Stimulated activated CD4-positive, alpha-beta T cell treated with anti-CD3 and anti-CD28 coated beads, Interleukin-1b, Interleukin-23, amount 100 ng/mL, for 24 hours (primary cell): ENCODE results near the gene LTN1.

Source experiments
- DNase-seq, 4 experiments: peaks; one replicate each; pipeline ENCODE4 v3.0.0-alpha.2; 2020; ENCODE audit warnings: low read depth in 4 of 4, low spot score in 1 of 4

LTN1 gene

DNA sequence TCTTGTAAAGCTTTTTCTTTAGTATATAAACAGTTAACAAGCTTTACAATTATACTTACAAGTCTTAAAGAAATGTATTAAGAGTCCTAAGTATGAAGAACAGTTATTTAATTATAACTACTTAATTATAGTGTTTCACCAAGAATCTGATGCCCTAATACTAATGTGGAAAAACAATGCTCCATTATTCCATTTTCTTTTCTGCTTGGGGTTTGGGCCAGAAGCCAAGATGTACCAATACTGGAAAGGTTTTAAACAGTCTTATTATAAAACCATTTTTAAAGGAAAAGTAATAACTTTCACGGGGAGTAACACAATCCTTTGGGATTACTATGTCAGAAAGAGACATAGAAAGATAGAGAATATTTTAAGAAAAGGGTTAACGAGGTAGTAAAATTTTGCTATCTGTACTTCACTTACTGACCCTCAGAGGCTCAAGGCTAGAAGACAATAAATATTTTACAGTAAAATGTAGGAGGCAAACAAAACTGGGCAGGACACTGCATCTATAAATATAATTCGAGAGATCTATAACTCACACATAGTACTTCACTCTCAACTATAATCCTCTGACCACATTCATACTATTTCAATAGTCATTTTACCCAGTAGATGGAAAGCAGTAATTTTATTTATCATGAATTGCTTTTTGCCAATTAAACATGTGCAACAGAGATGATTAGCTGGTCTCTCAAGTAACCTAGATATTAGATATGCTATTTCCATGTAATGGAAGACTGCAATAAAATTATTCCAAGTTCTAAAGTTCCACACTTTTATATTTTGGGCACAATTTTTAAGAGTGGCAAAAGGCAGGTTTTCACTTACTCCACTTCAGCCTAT is 63.9 kb downstream of the LTN1 start:
- no peak for DNase-seq

DNA sequence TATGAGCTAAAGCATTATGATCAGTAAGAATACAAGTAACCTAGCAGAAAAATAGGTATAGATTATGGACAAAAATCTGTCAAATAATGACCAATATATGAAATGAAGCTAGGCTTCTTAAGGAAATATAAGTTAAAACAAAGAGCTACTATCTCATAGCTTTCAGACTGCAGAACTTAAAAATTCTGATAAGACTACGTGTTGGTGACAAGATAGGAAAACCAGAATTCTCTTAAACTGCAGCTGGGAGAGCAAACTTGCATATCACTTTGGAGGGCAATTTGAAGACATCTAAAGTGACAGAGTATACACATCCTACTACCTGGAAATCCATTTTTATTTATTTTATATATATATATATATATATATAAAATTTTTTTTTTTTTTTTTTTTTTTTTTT is 65.5 kb downstream of the LTN1 start:
- DNase-seq = no peak

DNA sequence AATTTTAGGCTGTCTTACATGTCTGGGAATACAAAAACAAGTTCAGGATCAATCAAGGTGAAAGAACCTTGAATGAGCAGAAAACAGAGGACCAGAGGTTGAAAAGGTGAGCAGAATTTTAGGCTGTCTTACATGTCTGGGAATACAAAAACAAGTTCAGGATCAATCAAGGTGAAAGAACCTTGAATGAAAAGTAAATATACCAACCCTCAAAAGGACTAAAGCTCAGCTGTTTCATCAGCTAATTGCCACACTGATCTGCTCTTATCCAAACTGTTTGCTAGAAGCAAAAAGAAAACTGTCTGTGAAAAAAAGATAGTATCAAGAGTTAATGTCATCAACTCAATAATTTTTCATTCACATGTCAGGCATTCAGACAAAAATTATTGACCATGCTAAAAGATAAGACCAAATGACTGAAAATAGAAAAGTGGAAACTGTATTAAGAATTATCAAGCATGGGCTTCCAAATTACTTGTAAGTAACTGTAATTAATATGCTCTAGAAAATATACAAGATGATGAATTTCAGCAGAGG is 69.2 kb downstream of the LTN1 start:
- DNase-seq = no peak

DNA sequence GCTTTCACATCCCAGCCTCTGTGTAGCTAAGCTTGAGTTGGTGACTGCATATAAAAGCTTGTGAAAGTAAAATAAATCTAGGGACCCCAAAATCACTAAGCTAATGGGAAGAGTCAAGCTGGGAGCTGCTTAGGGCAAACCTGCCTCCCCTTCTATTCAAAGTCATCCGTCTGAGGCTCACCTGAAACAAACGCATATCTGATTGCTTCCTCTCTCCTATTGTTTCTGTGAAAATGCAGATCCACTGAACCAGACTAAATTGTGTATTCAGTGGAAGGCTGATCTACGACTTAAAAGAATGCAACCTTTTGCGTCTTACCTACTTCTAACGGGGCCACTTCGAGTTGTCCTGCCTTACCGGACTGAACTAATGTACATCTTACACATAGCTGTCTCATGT is 70.3 kb downstream of the LTN1 start:
- DNase-seq = no peak

DNA sequence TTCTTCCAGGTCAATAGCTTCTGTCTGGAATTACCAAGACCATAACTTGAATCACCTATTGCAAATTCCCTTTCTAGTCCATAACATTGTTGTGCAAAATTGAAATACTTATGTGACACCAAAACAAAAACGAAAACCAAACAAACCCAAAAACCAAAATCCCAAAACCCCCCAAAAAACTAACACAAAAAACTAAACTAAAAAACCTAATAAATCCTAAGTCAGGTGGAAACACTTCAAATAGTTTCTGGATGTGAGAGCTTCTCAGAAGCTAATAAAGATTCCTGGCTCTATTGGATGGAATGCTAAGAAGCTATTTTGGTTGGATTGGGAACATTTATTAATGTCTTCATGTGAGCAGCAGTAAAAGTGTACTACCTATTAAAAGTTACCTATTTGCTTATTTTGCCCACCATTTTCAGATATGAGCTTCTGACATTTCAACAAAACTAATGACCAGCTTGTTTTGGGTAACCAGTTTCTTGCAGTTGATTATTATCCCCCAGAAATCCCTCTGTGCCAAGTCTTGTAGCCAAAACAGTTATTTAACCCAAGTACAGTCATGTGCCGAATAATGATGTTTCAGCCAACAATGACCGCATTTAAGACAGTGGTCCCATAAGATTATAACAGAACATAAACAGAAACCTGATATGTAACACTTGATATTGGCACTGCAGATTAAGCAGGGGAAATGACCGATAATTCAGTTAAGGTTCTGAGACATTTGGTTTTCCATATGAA is 76.4 kb downstream of the LTN1 start:
- DNase-seq = no peak

DNA sequence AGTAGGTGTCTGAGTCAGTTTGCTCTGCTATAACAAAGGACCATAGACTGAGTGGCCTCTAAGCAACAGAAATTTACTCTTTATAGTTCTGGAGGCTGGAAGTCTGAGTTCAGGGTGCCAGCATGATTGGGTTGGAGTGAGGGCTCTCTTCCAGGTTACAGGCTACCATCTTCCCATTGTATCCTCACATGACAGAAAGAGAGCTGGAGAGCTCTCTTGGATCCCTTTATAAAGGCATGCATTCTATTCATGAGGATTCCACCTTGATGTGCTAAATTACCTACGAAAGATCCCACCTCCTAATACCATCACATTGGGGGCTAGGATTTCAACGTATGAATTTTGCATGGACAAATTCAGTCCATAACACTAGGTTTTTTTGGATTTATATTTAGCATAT is 79.6 kb downstream of the LTN1 start:
- DNase-seq = no peak

DNA sequence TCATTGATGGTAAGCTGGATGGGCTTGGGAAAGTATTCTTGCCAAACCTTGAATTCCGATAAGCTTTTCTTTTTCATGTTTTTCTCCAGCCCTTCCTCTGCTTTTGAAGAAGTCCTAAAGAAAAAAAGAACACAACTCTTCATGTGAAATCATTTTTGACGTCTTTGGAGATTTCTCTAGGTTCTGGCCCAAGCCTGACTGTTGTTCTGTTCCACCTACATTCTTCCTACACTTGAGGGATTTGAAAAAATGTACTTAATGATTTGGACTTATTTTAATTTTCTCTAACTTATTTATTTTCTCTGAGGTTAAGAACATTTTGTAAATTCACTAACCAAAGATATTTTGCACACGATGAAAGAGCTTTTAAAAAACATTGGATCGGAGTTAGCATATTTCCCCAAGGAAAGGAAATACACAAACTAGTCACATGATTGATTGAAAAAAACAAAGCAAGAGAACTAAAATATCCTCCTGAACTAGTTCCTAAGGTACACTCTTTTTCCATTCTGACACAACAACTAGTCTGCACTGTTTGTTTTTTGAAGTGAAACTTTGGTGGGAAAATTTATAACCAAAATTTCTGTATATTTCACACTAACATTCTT is 82.3 kb downstream of the LTN1 start:
- DNase-seq = no peak

DNA sequence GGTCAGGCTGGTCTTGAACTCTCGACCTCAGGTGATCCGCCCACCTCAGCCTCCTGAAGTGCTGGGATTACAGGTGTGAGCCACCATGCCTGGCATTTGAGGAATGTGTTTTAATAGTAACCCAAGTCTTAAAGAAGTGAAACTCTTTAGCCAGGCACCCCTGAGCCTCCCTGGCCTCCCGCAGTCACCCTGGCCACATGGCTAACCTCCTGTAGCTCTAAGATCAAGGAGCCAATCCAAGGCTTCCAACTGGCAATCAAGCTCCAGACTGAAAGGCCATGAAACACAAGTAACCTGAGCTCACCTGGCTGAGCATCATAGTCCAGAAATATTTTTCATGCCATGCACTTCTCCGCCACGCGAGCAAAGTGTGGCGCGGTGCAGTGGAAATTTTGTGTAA is 84.3 kb downstream of the LTN1 start:
- DNase-seq = no peak

DNA sequence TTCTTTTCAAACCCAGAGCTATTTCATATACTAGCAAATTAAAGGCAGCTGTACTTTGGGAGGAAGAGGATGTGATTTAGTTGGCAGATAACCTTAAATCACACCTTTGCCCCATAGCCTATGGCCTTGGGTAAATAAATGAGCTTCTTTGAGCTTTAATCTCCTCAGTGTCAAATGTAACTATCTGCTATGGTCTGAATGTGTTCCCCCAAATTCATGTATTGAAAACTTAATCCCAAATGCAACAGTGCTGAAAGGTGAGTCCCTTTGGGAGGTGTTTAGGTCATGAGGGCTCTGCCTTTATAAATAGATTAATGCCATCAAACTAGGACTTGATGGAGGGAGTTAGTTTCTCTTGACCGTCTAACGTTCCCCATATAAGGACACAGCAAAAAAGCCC is 85.8 kb downstream of the LTN1 start:
- DNase-seq = no peak

DNA sequence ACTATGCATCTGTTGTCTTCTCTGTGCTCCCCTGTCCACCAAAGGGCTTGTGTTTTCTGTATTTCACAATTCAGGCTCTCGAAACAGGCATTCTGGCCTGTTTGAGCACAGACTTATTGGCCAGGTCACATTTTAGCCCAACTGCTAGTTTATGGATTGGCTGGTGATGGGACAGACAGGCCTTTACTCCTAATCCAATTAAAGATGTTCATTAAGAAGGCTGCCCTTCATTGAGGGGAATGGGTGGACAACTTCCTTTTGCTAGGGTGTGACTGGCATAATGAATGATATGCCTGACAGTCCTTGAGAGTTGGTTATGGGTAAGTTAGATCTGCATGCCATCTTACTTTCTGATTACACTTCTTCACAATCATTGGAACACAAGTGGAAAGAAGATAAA is 86.4 kb downstream of the LTN1 start:
- no peak for DNase-seq

DNA sequence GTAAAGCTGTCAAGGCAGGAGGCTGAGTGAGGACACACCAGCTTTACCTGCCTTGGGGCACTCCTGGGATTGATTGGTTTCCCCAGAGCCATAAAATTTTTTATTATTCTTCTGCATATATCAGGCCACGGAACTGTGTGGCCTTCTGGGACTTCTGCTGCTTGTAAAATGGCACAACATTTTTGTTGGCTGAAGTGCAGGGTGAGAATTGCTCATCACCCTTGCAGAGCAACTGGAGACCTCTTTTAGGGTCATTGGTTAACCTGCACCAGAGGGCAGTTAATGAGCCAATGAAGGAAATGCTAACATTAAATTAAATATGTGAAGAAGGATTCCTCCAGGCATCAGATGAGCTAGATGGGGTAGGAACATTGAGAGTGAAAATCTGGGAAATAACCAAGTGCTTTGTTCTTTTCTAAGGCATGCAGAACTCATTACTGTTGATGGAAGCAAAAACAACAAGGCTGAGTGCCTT is 87.7 kb downstream of the LTN1 start:
- DNase-seq = no peak

DNA sequence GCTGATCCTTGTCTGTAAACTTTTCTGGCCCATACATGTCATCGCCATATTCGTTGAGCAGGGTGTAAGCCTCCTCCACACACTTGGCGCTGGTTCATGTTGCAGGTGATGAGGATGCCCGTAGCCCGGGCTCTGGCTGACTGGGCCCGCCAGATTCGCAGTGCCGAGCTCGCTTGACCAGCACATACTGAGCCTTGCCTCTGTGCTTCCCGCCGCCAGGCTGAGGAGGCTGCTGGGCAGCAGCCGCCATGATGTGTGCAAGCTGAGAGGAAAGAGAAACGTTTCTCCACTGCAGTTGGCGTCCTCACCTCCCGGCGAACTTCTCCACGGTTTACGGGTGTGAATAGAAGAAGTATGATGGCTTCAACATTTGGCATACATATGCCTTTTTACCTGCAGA is 89.2 kb downstream of the LTN1 start:
- DNase-seq = no peak

DNA sequence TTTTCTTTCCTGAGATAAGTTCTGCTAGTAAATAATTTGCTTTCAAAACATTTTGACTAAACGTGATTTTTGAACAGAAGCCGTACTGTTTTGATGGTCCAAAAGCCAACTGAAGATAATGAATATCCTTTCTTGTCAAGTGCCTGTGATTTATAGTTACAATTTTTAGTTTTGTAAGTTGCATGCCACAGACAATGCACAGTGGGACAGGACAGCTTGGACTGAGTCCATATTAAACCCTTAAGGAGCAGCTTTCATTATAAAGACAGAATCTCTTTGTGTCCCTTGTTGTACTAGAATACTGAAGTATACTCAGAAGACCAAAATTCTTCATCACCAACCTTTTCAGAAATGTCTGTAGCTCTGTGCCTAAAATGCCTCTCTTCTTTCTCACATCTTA is 92.2 kb downstream of the LTN1 start:
- no peak for DNase-seq

DNA sequence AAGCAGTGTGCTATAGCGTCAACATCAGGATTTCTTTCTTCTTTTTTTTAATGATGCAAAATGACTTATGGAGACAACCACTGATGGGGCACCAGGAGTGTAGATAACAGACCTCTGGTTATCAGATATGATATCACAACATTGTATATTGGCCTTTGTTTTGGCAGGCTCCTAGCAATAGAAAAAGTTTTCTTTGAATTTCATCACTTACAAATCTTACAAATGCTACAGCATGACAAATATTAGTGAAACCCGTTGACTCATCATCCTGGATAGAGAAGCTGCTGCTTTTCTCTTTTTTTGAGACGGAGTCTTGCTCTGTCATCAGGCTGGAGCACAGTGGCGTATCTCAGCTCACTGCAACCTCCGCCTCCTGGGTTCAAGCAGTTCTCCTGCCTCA is 92.9 kb downstream of the LTN1 start:
- DNase-seq = no peak

DNA sequence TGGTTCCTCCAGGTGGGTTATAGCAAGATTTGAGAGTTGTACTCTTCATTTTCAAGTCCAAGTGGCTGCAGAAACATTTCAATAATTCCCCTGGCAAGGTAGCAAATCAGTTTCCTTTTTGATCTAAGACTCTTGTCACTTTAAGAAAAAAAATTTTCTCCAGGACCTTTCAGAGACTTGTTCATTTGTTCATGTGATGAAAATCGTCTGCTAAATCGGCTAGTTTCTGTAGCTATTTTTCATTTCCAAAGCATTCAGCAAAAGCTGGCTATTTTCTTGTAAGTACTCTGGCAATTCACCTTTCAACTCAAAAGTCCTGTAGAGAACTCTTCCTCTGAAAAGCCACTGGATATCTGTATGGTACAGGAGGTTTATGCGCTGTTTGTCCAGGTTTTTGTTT is 93.5 kb downstream of the LTN1 start:
- DNase-seq = no peak

DNA sequence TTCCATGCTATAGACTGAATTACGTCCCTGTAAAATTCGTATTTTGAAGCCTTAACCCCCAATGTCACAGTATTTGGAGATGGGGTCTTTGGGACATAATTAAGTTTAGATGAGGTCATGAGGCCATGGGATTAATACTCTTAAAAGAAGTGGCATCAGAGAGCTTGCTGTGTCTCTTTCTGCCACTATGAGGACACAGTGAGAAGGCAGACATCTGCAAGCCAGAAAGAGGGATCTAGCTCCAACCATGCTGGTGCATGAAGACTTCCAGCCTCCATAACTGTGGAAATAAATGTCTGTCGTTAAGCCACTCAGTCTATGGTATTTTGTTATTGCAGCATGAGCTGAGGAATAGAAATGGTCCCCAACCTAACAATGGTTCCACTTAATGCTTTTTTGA is 99.0 kb downstream of the LTN1 start:
- DNase-seq = no peak

DNA sequence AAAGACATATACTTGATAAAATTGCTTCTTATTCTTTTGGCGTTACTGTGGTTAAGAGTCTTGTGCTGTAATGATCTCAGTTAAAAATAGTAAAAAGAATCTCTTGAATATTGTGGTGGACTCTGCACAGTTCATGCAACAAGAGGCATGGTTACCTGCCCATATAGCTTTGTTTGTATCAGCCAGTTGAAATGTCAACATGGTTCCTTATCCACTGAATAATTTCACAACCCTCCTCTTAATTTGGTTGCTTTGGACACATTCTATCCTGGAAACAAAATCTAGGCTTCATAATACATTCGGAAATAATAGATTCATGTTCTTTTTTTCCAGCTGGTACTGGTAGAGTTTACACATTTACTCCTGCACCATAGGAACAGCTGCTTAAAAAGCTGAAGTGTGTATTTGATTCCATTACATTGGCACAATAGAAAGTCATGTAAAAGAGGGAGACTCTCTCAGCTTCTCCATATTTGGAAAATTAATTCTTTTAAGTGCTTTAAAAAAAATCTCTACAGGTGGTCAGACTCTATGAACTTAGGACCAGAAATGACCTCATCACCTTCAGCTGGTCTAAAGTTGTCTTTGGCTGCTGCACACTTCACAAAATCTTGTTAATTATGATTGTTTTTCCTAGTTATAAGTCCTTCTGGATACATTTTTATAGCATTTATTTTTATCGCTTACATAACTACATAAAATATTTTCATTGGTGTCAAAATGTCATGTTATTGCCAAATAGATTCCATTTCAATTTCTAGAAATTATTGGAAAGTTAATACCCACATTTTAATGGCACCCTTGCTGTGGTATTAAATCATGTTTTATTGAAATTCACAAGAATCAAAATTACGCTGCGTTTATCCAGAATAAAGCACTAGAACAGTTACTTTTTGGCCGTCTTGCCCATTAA is 100.2 kb downstream of the LTN1 start:
- no peak for DNase-seq

DNA sequence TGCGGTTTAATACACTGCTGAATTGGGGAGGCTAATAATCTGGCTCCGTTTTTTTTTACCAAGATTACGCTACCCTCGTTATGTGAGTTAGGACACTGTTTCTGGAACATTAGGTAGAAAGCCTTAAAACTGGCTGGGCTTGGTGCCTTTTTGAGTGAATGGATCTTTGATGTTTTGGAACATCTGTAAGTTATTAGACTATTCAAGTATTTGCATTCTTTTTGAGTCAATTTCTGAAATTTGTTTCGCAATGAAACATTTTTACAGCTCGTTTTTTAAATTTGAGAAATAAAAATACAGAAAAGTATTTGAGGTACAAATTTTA is 106.9 kb downstream of the LTN1 start:
- DNase-seq = no peak

DNA sequence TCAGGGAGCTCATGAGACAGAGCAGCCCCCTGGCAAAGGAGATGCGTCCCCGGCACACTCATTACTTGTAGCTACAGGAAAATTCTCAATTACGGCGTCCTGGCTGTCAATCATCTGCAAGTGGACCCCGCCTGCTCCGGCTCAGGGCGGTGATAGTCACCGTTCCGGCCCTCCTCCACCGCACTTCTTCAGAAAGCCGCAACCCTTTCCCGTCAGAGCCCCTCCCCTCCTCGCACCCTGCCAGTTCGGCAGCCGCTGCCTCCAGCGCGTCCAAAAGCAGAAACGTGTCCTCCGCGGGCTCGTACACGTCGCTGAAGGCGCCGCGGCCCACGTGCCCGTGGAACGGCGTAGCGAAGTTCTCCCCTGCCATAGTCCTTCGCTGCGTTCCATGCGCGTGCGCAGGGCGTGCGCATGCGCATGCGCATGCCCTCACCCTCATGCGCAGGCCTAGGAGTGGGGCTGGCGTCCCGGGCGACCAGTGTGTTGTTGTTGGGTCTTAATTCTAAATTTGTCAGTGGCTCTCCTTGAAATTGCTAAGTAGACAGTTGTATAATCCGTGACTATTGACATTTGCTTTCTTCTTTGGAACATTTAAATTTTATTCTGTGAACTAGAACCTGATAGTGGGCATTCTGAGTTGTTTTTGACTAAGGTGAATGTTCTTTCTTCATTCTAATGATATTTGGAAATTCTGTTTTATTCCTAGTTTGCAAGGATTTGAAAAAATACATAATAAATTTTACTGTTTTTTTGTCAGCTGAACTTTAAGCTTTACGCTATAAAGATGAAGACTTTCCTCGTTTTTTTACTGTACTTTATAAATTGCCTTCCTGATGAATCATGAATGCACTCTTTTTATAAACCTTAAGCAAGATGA is 107.5 kb downstream of the LTN1 start:
- DNase-seq = peak; percentile 73 to 88 (median 82)

DNA sequence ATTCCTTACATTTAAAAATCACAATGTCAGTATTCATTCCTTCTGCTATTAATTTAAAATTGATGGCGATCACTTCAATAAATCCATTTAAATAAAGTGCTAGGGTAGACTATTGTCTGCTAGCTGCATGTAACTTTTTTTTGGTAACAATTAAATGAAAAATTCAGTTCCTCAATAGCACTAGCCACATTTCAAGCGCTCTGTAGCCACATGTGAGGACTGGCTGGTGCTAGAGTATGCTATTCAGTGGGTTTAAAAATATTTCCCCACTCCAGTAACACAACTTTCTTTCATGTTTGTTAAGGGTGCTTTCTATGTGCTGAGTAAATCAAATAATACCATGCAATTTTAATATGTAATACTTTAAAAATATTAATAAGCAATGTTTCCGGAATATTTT is 108.2 kb downstream of the LTN1 start:
- DNase-seq = no peak
